Pancreas (tissue), 10 donors: Measurements from ENCODE around the gene ARHGEF38. TPM values are rescaled to one million over a fixed set of nuclear protein-coding genes. Genes with fewer than 3 reads are reported as not detected.

Experiments used
- ATAC-seq, 4 donors: fragments of 200-7000 bp; cut with Tn5 transposase; one replicate each; pipeline versions ENCODE4 v1.8.0 to v1.9.1; 2020; ENCODE audit warnings: mild to moderate bottlenecking in 4 of 4, moderate library complexity in 4 of 4
- DNase-seq, 6 donors: peaks; one replicate each; pipeline ENCODE4 v3.0.0-alpha.2; 2020
- FAIRE-seq: peaks from 2 replicates; lab custom pipeline; 2012; peaks lifted over from hg19 to GRCh38; lab: Jason Lieb, UNC
- H3K27ac ChIP-seq, 4 donors: fragments of 200-600 bp; sonication (generic); 1 replicate in 3 of 4; 2 replicates in 1 of 4; pipeline versions ENCODE4 v1.5.0 to v1.8.0; 2020
- H3K27me3 ChIP-seq, 4 donors: fragments of 200-600 bp; one replicate each; pipeline ENCODE4 v1.8.0; 2021
- H3K36me3 ChIP-seq, 3 donors: fragments of 200-600 bp; sonication (generic) in 1 of 3; one replicate each; pipeline versions ENCODE4 v1.5.0 to v1.8.0; 2020 to 2021
- H3K4me1 ChIP-seq, 3 donors: fragments of 200-600 bp; one replicate each; pipeline ENCODE4 v1.8.0; 2021
- H3K4me3 ChIP-seq, 4 donors: fragments of 200-600 bp; sonication (generic) in 2 of 4; one replicate each; pipeline versions ENCODE4 v1.5.0 to v1.8.0; 2020 to 2021
- H3K9me3 ChIP-seq, 4 donors: fragments of 200-600 bp; one replicate each; pipeline ENCODE4 v1.8.0; 2021
- WGBS, 2 donors: extraction: QIAGEN DNeasy Blood & Tissue Kit; methylation state at CpG; one replicate each; pipeline ENCODE4 v1.1.7; 2013; 5-methylcytosine and 5-hydroxymethylcytosine counted together
- intact Hi-C, 3 donors: fragments of 100-400 bp; cut with DNase I; formaldehyde crosslinking; loops; one replicate each; pipeline versions ENCODE4 v1.11.1 to v1.14.2; 2022
- polyA plus RNA-seq, 2 donors: library from polyadenylated mRNA; stranded (reverse); fragments of 200-250 nt; gene quantifications; one replicate each; pipeline ENCODE4 v1.2.3, GENCODE V29; 2013
- total RNA-seq, 6 donors: library from RNA; stranded (reverse); fragmentation: NEBNext Ultra II Directional in 4 of 6; extraction: Animal tissue kit (Norgen Biotek cat#: 25700) in 4 of 6; gene quantifications; one replicate each; pipeline versions ENCODE4 v1.2.1 to v1.2.4, GENCODE V29; 2021 to 2023
- TF ChIP-seq, protein P1 (sequence below), 4 donors: fragments of 200-600 bp; sonication (generic) in 3 of 4; IDR thresholded peaks; one replicate each; pipeline versions ENCODE4 v1.5.0 to v1.8.0; 2021; ENCODE audit warnings: antibody characterized with exemption in 4 of 4
- donor health status: healthy with polysubstance abuse.
- donor health status: DM: no; HTN: no; CAD: no; lungs with moderate emphysema.
- donor health status: DM: no; HTN: no; CAD: no.
- donor health status: control.
- donor health status: control.
- donor health status: Bipolar disorder and iron deficiency.
- donor health status: DM: yes; HTN: yes; CAD: no.
- donor health status: DM: no; HTN: no; CAD: no.
- donor health status: DM: no; HTN: no; CAD: no.
- donor health status: DM: yes; HTN: yes; CAD: no.

Gene ARHGEF38
- total and polyA plus RNA-seq, 8 donors: 5.0 to 19.2 (median 8.2) TPM

DNA sequence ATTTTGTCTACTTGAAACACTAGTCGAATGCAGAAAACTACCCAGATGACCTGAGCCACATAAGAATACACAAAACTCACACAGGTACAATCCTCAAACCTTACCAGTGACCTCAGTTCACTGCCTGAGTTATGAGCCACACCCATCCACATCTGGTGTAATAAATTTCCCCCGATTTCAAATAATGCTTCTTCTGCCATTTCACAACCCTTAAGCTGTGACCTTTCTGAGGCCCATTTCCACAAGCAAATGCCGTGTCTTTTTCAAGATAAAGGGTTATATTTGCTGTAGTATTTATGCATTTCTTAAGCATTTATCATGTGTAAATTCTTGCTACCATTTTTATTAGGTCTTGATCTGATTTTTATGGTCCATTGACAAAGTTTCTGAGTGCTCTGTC is 1.8 kb upstream of the ARHGEF38 start:
- intact Hi-C loops: no loop called here
- H3K36me3 ChIP-seq: no peaks in the 10 kb centered on the region
- TF ChIP-seq, protein P1, sequence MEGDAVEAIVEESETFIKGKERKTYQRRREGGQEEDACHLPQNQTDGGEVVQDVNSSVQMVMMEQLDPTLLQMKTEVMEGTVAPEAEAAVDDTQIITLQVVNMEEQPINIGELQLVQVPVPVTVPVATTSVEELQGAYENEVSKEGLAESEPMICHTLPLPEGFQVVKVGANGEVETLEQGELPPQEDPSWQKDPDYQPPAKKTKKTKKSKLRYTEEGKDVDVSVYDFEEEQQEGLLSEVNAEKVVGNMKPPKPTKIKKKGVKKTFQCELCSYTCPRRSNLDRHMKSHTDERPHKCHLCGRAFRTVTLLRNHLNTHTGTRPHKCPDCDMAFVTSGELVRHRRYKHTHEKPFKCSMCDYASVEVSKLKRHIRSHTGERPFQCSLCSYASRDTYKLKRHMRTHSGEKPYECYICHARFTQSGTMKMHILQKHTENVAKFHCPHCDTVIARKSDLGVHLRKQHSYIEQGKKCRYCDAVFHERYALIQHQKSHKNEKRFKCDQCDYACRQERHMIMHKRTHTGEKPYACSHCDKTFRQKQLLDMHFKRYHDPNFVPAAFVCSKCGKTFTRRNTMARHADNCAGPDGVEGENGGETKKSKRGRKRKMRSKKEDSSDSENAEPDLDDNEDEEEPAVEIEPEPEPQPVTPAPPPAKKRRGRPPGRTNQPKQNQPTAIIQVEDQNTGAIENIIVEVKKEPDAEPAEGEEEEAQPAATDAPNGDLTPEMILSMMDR (IDR thresholded peaks at IDR 0.05): no peak
- H3K4me1 ChIP-seq: peaks cover 7 to 29% (median 12%) of the 10 kb centered on the region in 3 donors
- FAIRE-seq: no peak
- ATAC-seq: no peak
- peak overlapping the region in 3 of 4 donors; percentile 85 to 97 (median 97) for H3K27ac ChIP-seq
- H3K27me3 ChIP-seq: no peaks in the 10 kb centered on the region
- no peak for DNase-seq
- H3K9me3 ChIP-seq: no peaks in the 10 kb centered on the region
- H3K4me3 ChIP-seq: peak overlapping the region in 2 of 4 donors; percentile 45 to 50
- 28 to 34% methylated on average over 3 of the region's 3 CpGs for WGBS, 2 donors

- Histone ChIP-seq H3K9me3 (no peaks in the 10 kb centered on the region), H3K4me1 (peaks cover 25 to 55% (median 46%) of the 10 kb centered on the region in 3 donors), H3K27ac (peak overlapping the region in 2 of 4 donors; percentile 62 to 97), H3K36me3 (no peaks in the 10 kb centered on the region), H3K27me3 (no peaks in the 10 kb centered on the region), H3K4me3 (peak overlapping the region in 2 of 4 donors; percentile 10 to 50)
- intact Hi-C loops: no loop called here
- 59 to 68% methylated on average over 4 of the region's 4 CpGs for WGBS, 2 donors
- TF ChIP-seq, protein P1 (IDR thresholded peaks at IDR 0.05): no peak
- no peak for ATAC-seq
- DNase-seq: no peak
- no peak for FAIRE-seq
Observed at GRCh38 chr4:105555409-105555808, 3.0 kb downstream of the ARHGEF38 start.

- no peaks in the 10 kb centered on the region for H3K36me3 ChIP-seq
- FAIRE-seq (no peak), DNase-seq (no peak), ATAC-seq (no peak)
- WGBS, 2 donors: 41 to 60% methylated on average over 1 of the region's 1 CpG
- peak overlapping the region in 1 of 4 donors; percentile 50 for H3K4me3 ChIP-seq
- no peaks in the 10 kb centered on the region for H3K27me3 ChIP-seq
- peak overlapping the region in 2 of 4 donors; percentile 17 to 97 for H3K27ac ChIP-seq
- intact Hi-C loops: no loop called here
- H3K9me3 ChIP-seq: no peaks in the 10 kb centered on the region
- TF ChIP-seq, protein P1 (IDR thresholded peaks at IDR 0.05): no peak
- H3K4me1 ChIP-seq: peaks cover 26 to 53% (median 53%) of the 10 kb centered on the region in 3 donors
Observed at GRCh38 chr4:105556206-105556605, 3.8 kb downstream of the ARHGEF38 start.

- H3K9me3 ChIP-seq: no peaks in the 10 kb centered on the region
- intact Hi-C loops: no loop called here
- ATAC-seq (peak; percentile 66 to 81 (median 80)), FAIRE-seq (no peak), DNase-seq (no peak)
- TF ChIP-seq, protein P1 (IDR thresholded peaks at IDR 0.05): no peak
- H3K36me3 ChIP-seq: no peaks in the 10 kb centered on the region
- 12 to 15% methylated on average over 3 of the region's 3 CpGs for WGBS, 2 donors
- peaks cover 26 to 54% (median 53%) of the 10 kb centered on the region in 3 donors for H3K4me1 ChIP-seq
- H3K4me3 ChIP-seq: no peak overlapping the region
- no peaks in the 10 kb centered on the region for H3K27me3 ChIP-seq
- H3K27ac ChIP-seq: peak overlapping the region in 3 of 4 donors; percentile 20 to 25 (median 20)
Observed at GRCh38 chr4:105558277-105558676, 5.9 kb downstream of the ARHGEF38 start.

DNA sequence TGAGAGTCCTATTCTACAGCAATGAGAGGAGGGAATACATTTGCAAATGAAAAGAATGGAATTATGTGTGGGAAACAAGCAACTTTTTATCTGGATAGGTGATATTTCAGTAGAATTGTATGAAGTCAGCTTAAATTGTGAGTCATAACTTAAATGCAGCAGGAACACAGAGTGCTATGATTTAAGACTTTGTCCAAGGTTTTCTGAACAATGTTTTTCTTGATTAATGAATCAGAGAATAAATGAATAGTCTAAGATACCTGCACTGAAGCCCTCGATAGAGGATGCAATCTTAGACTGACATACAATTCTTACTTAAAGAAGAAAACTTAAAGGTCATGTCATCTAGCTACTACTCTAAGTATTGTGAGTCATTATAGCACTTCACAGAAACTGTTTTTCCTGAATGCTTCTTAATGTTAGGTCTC is 8.0 kb downstream of the ARHGEF38 start:
- H3K9me3 ChIP-seq: no peaks in the 10 kb centered on the region
- TF ChIP-seq, protein P1 (IDR thresholded peaks at IDR 0.05): no peak
- no peak overlapping the region for H3K4me3 ChIP-seq
- intact Hi-C loops: no loop called here
- no peaks in the 10 kb centered on the region for H3K36me3 ChIP-seq
- WGBS, 2 donors: 14 to 24% methylated on average over 1 of the region's 1 CpG
- peaks cover 26 to 64% (median 56%) of the 10 kb centered on the region in 3 donors for H3K4me1 ChIP-seq
- DNase-seq (no peak), FAIRE-seq (no peak), ATAC-seq (peak; percentile 20 to 45 (median 34))
- no peaks in the 10 kb centered on the region for H3K27me3 ChIP-seq
- H3K27ac ChIP-seq: peak overlapping the region in 2 of 4 donors; percentile 37 to 45
